Frontal cortex (tissue), 4 donors: ENCODE data around the gene TUSC7. TPM values are rescaled to one million over a fixed set of nuclear protein-coding genes. Genes with fewer than 3 reads are reported as not detected.

Source experiments
- DNase-seq, 2 donors: peaks; one replicate each; pipeline ENCODE4 v3.0.0; 2012; ENCODE audit warnings: low spot score in 2 of 2
- FAIRE-seq: peaks from 2 replicates; lab custom pipeline; 2012; peaks lifted over from hg19 to GRCh38; lab: Jason Lieb, UNC
- total RNA-seq: library from RNA; depleted of rRNA; stranded (reverse); fragments of >200 nt; gene quantifications from one replicate; pipeline ENCODE4 v1.2.3, GENCODE V29; 2014
- donor health status: control.
- donor health status: control.
- donor health status: control.

Gene TUSC7
- total RNA-seq, 1 donor from 2014 or later = not detected

GRCh38 chr3:116759316-116759715 lies 49.7 kb downstream of the TUSC7 start:
- FAIRE-seq = no peak
- DNase-seq = no peak
